Posterior cingulate gyrus (tissue), 11 donors: Measurements from ENCODE around the gene GPHA2.

ENCODE experiments used
- DNase-seq, 10 donors: peaks; one replicate each; pipeline versions ENCODE4 v3.0.0 to v3.0.0-alpha.2; 2020 to 2021; ENCODE audit warnings: mixed read lengths in 3 of 10
- intact Hi-C: fragments of 100-400 bp; cut with DNase I; formaldehyde crosslinking; loops from one replicate; pipeline ENCODE4 v1.15.1; 2023

Gene GPHA2

DNA sequence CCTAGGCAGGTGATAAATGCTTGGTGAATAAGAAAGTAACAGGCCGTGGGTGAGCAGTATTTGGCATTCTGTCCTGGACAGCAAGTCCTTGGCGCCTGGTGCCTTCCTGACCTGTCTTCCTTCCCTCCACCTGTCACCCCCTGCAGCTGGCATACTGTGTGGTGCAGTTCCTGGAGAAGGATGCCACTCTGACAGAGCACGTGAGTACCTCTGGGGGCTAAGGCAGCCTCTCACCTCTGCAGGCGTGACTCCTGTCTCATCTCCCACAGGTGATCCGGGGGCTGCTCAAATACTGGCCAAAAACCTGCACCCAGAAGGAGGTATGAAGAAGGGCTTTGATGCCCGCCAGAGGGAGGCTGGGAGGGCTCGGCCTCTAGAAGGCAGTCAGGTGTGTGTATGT lies 4.4 kb downstream of the GPHA2 start:
- intact Hi-C loops, result no loop called here
- DNase-seq, result no peak

DNA sequence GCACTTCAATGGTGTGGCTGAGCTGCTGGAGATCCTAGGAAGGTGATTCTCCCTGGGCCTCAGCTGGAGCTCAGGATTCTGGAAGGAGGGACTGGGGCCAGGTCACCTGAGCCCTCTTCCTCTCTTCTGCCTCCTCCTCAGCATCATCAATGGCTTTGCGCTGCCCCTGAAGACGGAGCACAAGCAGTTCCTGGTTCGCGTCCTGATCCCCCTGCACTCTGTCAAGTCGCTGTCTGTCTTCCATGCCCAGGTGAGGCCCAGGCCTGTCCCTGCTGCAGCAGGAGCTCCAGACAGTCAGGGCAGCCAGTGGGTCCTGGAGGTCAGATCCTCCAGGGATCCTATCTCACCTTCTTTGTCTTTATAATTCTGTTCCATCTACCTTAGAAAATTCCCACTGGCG lies 5.4 kb downstream of the GPHA2 start:
- intact Hi-C loops, result no loop called here

GRCh38 chr11:64929625-64930024 lies 6.1 kb downstream of the GPHA2 start:
- no peak for DNase-seq

More for the DNA sequence above, 5.4 kb downstream of the GPHA2 start:
- DNase-seq, result no peak

DNA sequence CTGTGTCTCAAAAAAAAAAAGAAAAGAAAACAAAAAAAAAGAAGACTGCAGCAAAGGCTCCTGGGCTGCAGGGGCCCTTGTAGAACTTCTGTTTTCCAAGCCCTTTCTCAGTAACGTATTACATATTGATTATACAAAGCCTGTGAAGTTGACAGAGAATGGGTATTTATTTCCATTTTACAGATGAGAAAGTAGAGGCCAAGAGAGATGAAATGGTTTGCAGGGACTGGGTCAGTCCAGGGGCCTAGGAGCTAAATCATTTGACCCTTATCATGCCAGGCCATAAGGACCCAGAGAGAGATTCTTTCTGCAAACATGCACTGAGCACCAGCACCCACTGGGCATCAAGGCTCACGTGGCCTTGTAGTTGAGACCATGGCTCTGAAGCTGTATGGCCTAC lies 6.7 kb downstream of the GPHA2 start:
- intact Hi-C loops, result loop anchor here (5.0 to 10.0 kb wide), 3 partner anchors 83 to 186 kb away; partner anchors contain the start of genes ARL2, CDCA5, TM7SF2 and ZFPL1
- no peak for DNase-seq

More at GRCh38 chr11:64929625-64930024, 6.1 kb downstream of the GPHA2 start:
- intact Hi-C loops, result loop anchor here (5.0 to 10.0 kb wide), 3 partner anchors 83 to 185 kb away; partner anchors contain the start of genes ARL2, CDCA5, TM7SF2 and ZFPL1

DNA sequence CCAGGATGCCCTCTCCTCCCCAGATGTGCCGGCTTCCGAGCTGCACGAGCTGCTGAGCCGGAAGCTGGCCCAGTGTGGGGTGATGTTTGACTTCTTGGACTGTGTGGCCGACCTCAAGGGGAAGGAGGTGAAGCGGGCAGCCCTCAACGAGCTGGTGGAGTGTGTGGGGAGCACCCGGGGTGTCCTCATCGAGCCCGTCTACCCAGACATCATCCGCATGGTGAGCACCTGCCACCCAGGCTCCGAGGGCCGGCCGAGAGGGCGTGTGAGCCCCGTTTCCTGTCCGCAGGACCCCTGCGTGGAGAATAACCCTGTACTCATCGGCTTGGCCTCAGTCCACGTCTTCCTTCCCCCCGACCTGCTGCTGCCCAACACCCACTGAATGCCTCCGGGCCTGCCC lies 9.0 kb downstream of the GPHA2 start:
- DNase-seq, result peak in 2 of 10 donors; percentile 12 to 72
- intact Hi-C loops, result loop anchor here (5.0 to 10.0 kb wide), 3 partner anchors 86 to 188 kb away; partner anchors contain the start of genes ARL2, CDCA5, TM7SF2 and ZFPL1

- peak in 1 of 10 donors; percentile 16 for DNase-seq
- intact Hi-C loops, result loop anchor here (5.0 to 10.0 kb wide), 3 partner anchors 87 to 189 kb away; partner anchors contain the start of genes ARL2, CDCA5, TM7SF2 and ZFPL1
These were observed 9.9 kb downstream of the GPHA2 start for GRCh38 chr11:64925536-64926436.

- intact Hi-C loops, result loop anchor here (1.0 to 10.0 kb wide), 5 partner anchors 47 to 190 kb away; partner anchors contain the start of genes ARL2, CDCA5, EHD1 and SNX15
- peak in 2 of 10 donors; percentile 24 to 80 for DNase-seq
These were observed 10.8 kb downstream of the GPHA2 start for GRCh38 chr11:64924910-64925284.

- DNase-seq, result peak; percentile 91 to 99 (median 96)
- intact Hi-C loops, result loop anchor here (1.0 to 10.0 kb wide), 4 partner anchors 46 to 191 kb away; partner anchors contain the start of genes CDCA5, EHD1, SNX15 and TM7SF2
These were observed 11.5 kb downstream of the GPHA2 start, which contains the start of gene PPP2R5B for GRCh38 chr11:64923944-64924909. Gene PPP2R5B (plus strand): TSS chr11:64924689. CDS start chr11:64925735, 1,046 bp downstream.

DNA sequence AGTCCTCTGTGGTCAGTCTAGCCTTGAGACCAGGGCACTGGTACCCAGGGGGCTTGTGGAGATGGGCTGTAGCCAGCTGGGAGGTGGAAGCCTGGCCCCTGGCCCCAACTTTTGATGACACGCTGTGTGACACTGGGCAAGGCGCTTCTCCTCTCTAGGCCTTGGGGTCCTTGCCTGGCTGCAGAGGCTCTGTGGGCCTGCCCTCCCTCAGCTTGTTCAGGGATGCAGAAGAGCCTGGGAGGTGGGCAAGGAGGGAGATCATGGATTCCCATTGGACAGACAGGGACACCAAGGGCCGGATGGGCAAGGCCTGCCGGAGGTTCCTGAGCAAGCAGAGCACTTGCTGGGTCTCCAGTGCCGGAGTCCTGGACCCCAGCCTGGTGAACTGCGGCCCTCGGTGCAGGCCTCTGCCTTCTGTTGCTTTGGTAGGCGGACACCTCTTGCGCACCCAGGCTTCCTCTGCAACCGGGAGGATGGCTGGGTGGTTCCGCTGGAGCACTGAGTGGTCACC lies 12.5 kb downstream of the GPHA2 start:
- peak in 2 of 10 donors; percentile 22 to 74 for DNase-seq

GRCh38 chr11:64921384-64921783 lies 14.3 kb downstream of the GPHA2 start:
- DNase-seq, result peak in 1 of 10 donors; percentile 66
- intact Hi-C loops, result loop anchor here (10.0 kb wide), 2 partner anchors 163 to 193 kb away; partner anchors contain the start of genes CDCA5, TM7SF2, ZFPL1 and ZNHIT2

More for the DNA sequence above, 12.5 kb downstream of the GPHA2 start:
- intact Hi-C loops, result loop anchor here (10.0 kb wide), 2 partner anchors 162 to 192 kb away; partner anchors contain the start of genes CDCA5, TM7SF2, ZFPL1 and ZNHIT2

DNA sequence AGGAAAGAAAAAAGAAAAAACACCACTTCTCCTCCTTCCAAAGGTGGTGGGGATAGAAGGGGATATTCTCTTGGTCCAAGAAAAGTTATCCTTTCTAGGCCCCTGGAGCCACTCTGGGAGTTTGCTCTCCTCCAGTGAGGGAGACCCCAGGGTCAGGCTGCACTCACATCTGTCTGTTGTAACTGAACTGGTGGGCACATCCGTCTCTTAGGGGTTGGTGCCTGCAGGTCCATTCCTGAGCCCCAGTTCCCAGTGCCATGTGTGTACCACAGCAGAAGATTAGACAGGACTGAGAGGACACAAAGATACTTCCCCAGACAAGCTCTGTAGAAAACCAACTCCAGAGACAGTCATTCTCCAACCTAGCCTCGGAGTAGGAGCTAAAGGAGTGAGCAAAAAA lies 15.6 kb downstream of the GPHA2 start:
- intact Hi-C loops, result loop anchor here (10.0 kb wide), 2 partner anchors 165 to 195 kb away; partner anchors contain the start of genes CDCA5, TM7SF2, ZFPL1 and ZNHIT2

DNA sequence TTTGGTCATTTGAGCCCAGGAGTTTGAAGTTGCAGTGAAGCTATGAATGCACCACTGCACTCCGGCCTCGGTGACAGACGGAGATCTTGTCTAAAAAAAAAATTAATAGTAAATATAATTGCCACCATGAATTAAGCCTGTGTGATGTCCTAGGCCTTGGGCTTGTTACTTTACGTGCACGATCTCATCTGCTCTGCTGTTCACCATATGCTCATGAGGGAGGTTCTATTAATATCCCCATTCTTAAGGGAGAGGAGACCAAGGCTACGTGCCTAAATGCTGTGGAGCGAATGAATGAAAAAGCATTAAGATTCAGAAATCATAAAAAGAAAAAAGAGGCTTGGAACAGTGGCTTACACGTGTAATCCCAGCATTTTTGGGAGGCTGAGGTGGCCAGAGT lies 16.1 kb downstream of the GPHA2 start:
- intact Hi-C loops, result loop anchor here (10.0 kb wide), 2 partner anchors 165 to 195 kb away; partner anchors contain the start of genes CDCA5, TM7SF2, ZFPL1 and ZNHIT2
- DNase-seq, result no peak

More for the DNA sequence above, 15.6 kb downstream of the GPHA2 start:
- DNase-seq, result no peak

DNA sequence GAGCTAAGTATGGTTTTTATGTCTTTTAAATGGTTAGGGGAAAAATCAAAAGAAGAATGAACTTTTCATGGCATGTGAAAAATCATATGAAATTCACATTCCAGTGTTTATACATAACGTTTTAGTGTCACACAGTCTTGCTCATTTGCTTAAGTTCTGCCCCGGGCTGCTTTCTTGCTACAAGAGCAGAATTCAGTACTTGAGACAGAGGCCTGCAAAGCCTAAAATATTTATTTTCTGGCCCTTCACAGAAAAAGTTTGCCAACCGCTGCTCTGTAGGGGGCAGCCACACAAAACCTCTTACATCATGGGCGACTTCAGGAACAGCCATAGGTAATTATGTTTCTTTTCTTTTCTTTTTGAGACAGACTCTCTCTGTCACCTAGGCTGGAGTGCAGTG lies 17.7 kb downstream of the GPHA2 start:
- intact Hi-C loops, result no loop called here
- DNase-seq, result no peak

GRCh38 chr11:64917663-64917995 lies 18.1 kb downstream of the GPHA2 start:
- intact Hi-C loops, result no loop called here
- DNase-seq, result no peak

- intact Hi-C loops, result no loop called here
- peak; percentile 97 to 100 (median 98) for DNase-seq
These were observed 18.7 kb downstream of the GPHA2 start, which contains the start of gene ATG2A for GRCh38 chr11:64916775-64917662. Gene ATG2A (minus strand): TSS chr11:64917209. CDS start chr11:64917135, 74 bp downstream.

DNA sequence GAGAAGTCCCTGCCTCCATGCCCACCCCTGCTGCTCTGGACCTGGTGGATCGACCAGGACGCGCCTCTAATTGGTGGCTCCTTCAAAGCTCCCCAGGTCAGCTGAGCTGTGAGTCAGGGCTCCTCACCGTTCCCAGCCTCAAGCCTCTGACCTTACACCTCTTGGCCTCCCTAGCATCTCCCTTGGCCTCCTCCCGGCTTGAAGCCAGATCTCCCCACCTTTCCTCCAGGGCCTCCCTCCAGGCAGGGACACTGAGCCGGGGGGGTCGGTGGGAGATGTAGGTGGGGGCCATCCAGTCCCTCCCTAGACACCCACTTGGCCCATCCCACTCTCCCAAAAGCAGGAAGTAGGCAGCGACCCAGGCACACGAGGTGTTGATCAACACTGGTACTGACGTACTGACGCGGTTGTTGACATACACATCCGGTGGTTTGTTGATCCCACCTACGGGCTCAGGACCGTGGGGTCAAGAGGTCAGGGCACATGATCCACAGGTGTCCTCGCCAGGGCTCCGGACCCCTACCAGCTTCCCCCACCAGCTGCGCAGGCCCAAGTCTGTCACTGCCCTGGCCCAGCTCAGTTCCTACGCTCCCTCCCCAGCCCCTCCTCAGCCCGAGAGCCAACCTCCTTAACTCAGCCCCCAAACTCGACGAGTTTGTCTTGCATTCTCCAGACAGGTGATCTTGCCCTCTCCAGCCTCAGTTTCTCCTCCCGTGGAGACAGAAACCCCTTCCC lies 19.5 kb downstream of the GPHA2 start:
- intact Hi-C loops, result no loop called here
- DNase-seq, result peak in 1 of 10 donors; percentile 77

DNA sequence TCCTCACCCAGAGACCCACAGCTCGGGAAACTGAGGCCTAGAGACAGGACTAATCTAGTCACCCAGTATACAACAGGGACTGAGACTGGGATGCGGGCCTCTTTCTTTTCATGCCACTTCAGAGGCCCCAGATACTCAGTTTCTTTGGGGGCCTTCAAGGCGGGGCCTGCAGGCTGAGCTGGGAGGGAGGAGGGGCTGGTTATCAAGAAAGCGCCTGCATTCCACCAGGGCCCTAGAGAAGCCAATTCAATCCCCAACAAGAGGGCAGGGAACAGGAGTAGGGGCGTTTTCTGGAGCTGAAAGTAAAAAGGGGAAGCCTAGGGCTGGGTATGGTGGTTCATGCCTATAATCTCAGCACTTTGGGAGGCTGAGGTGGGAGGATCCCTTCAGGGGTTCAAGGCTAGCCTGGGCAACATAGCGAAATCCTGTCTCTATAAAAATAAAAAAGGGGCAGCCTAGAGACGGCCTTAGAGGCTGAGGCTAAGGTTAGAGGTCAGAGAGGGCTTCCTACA lies 20.3 kb downstream of the GPHA2 start:
- no peak for DNase-seq

More for the DNA sequence above, 20.3 kb downstream of the GPHA2 start:
- intact Hi-C loops, result no loop called here
